Limb (tissue), 2 donors: ENCODE data around the gene PAPPA2.

ENCODE experiments used
- DNase-seq, 2 donors: peaks; one replicate each; pipeline ENCODE4 v3.0.0-alpha.2; 2016; ENCODE audit errors: extremely low spot score in 2 of 2

PAPPA2 gene

DNA sequence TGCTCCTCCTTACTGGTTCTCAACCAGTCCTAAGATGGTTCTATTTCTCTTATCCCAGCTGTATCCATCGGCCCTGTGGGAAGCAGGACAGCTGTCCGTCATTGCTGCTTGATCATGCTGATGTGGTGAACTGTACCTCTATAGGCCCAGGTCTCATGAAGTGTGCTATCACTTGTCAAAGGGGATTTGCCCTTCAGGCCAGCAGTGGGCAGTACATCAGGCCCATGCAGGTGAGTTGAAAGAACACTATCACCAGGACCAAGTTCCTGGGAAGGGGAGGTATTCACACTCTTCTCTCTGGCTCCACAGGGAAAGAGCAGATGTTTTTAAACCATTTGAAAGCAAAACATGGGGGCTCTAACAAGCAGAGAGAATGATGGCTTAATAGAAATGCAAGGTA lies 302.6 kb downstream of the PAPPA2 start:
- DNase-seq: no peak

DNA sequence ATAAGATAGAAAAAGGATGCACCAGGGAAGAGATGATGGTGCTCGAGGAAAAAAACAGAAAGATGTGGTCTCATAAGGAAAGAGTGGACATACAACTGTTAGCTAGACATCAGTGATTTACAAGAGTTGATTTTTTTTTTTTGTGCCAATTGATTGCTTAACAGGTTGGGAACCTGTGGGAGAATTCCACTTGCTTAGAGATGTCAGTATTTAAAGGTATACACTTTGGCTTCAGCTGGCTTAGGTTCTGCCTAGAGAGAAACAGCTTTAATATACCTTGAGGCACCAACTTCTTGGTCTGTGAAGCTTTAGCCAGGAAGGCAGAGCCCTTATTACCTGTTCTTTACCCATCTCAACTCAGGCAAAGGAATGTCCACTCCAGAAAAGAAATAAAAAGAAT lies 303.8 kb downstream of the PAPPA2 start:
- DNase-seq: no peak

DNA sequence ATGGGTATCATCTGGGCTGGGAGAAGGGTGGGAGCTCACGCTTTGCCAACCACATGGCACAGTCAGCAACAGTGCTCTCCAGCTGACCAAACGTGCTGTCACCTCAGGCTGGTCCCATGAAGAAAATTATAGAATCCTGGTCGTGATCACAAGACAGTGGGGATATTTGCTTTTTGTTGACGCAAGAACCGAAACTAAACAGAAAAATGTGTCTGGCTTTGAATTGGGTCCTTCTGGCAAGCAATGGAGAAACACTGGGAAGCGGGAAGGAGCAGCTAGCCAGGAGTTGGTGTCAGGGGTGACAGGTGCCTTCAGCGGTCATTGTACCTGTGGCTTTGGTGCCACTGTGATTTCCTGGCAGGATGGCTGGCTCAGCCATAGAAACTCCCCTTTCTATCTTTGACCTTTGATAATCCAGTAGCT lies 304.8 kb downstream of the PAPPA2 start:
- DNase-seq: no peak

DNA sequence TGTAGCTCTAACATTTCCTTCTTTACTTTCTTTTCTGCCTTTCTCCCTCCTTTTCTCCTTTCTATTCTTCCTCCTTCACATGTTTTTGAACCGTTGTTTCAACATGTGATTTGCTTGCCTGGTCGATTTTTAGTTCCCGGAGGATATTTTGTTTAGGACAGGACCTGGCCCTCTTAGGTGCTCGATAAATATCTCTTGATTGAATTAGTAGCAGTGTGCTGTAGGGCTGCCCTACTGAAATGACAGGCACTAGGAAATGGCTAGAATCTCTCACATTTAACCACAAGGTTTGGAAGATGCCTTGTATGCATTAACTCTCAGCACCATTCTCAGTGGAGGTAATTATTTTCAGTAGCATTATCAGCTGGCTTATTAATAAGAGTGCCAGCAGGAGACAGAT lies 305.6 kb downstream of the PAPPA2 start:
- no peak for DNase-seq

DNA sequence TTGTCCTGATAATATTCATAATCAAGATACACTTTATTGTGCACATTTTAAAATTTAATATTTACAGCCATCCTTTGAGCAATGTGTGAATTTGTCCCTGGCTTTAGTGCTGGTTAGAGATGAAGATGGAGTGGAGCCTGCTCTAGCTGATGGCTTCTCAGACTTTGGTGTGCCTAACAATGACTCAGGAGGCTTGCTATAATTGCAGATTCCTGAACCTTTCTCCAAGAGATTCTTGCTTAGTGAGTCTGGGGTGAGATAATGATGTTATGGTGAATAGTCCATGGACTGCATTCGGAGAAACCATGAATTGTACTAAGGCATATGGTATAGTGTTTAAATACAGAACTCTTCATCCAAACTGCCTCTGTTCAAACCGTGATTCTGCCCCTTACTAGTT lies 307.1 kb downstream of the PAPPA2 start:
- no peak for DNase-seq

DNA sequence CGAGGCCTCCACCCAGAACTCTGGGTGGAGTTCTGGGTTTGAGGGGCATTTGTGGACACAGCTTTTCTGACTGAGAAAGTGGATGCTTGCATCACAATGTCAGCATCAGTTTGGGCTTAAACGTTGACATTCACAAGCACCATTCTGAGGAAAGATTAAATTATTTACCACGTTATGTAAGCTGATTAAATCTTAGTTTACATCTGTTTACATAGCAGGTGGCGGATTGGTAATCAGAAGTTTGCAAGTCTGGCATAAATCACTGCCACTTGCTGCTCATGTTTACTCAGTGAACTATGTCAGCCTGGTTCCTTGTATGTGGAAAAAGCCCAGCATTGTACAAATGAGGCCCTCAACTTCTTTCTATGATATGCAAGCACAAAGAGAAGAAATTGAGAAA lies 310.1 kb downstream of the PAPPA2 start:
- DNase-seq: no peak

DNA sequence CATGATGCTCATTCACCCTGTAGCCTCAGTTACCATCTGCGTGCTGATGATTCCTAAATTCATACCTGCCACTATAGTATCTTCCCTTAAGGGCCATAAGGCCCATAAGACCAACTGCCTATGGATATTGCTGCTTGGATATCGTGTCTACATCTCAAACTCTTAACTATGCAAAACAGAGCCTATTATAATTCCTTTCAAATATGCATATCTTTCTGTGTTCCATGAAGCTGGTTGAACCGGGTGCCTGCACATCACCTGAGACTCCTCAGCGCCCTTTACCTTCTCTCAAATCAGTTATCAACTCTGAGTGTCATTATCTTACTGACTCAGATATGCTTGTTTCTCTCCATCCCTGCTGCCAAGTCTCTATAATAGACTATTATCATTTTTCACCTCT lies 311.2 kb downstream of the PAPPA2 start:
- DNase-seq: no peak

DNA sequence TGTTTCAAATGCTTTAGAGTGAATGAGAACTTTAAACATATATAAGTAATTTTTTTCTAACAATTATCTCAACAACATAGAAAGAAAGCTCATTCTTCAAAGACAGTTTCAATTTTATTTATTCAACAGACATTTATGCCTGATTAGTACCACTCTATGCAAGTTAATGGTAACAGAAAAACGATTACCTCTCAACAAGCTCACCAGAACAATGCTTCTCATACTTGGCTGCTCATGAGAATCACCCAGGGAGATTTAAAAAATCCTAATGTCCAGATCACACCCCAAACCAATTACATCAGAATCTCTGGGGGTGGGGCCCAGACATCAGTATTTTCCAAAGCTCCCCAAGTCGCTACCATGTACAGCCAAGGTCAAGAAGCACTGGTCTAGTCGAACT lies 312.4 kb downstream of the PAPPA2 start:
- no peak for DNase-seq

DNA sequence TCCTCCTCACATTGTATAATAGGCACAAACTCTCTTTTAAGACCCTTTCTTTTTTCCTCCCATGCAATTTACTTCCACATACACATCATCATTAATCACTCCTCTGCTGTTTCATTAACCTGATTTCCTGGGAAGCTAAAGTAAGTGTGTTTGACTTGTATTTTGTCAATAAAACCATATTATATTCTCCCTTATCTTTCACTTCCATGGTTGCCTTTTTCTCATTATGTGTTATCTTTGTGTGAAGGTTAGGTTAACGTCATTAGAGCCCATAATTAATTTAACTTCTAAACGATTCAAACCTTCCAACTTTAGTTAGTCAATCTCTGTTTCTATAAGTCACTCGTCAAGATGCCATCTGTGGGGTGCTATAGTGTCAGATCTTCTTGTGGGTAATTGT lies 313.0 kb downstream of the PAPPA2 start:
- DNase-seq: no peak

DNA sequence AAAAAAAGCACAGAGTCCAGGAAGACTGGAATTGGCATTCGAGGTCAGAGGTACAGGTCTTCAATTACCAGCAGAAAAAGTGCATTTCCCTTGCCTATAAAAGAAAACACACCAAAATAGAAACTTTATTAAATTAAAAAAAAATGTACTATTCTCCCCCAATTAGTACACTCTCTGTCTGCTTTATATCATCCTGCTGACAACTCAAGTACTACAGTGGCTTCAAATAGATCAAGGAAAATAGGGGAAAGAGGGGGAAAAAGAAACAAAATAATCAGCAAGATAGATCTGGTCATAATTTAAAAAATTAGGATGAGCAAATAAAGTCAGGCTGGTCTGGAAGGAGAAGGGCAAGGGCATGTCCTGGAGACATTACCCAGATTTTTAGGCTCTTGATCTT lies 315.1 kb downstream of the PAPPA2 start:
- no peak for DNase-seq

DNA sequence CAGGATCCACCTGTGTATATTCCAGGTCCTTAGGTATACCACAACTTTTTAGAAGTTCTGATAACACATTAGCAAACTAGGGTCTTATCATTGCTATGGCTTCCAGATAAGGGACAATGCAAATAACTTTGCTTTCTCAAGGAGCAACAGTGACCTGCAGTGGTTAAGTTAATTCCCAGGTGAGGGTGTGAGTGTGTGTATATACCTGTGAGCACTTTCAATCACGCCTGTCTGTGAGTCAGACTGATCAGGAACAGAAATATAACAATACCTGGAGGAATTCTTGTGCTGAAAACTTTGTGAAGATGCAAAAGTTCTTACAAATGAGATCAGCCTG lies 317.0 kb downstream of the PAPPA2 start:
- DNase-seq: no peak

DNA sequence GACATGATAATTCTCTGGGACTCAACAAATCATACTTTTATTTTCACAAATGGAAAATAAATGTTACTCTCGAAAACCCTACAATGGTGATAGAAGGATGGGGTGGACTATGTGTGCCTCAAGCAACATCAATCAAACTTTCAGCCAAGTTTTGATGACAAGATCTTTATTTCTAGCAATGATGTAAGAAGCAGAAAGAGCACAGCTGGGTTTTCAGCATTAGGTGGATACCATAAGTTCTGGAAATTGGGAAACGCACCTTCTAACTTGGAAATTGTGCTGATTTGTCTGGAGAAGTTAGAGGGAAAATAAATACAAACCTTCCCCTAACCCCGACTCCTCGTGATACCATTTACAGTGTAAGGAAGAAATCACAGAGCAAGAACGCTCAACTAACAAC lies 320.3 kb downstream of the PAPPA2 start:
- no peak for DNase-seq

DNA sequence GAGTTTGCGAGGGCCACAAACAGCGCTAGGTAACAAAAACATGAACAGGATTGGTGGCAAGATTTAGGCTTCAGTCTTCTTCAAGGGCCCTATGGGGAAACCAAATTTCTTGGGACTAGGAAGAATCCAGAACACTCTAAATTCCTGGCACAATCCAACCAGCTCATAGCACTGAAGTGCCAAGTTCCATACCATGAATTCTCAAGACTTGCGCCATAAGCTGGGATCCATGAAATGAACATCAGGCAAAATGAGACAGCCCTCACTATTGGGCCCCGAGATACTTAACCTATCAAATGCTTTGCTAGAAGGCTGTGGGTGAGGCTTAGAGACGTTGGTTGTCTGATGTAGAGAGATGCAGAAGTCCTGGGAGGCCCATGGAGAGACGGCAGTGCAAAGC lies 322.1 kb downstream of the PAPPA2 start:
- no peak for DNase-seq

DNA sequence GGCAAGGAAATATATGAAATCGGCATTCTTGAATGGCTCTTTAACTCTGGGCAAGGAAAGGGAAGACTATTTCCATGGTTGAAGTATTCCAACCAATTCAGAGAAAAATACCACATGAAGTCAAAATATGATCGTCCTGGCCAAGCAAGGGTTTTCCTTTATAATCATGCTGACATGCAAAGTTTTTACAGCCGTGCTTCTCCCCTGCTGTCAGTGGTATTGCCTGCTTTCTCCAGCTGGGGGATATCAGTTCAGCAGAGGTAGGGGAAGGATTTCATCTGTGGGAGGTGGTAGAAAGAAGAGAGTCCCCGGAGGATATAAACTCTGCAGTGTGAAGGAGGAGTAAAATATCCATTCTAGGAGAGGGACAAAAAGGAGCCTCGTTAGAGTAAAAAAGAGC lies 322.8 kb downstream of the PAPPA2 start:
- DNase-seq: peak in 1 of 2 donors; percentile 27

DNA sequence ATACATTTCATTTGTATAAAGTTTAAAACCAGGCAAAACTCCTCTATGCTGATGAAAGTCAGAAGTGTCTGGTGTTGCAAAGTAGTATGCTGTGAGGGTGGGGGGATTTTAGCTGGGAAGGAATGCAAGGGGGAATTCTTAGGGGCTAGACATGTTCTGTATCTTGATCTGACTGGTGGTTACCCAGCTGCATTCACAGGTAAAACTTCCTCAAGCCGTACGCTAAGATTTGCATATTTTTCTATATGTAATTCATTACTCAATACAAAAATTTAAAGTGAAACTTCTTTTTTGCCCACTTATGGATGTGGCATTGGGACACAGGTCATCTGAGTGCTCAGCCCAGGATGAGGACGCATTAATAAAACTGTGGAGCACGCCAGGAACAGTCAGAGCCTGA lies 323.3 kb downstream of the PAPPA2 start:
- DNase-seq: no peak

DNA sequence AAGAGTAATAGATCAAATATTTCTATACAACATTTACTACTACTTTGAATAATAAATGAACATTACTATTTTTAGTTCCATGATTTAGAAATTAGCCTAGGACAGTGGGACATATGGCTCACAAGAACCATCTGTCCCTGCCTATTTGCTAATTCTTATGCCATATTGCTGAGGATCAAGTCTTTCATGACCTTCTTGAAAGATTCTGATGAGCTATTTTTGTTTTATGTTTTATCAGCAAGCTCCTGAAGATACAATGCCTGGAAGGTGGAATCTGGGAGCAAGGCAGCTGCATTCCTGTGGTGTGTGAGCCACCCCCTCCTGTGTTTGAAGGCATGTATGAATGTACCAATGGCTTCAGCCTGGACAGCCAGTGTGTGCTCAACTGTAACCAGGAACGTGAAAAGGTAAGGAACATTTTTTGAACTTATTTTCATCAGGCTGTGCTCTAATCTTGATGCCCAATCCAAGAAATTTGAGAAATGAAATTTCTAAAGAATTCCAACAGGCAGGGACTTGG lies 326.7 kb downstream of the PAPPA2 start:
- DNase-seq: no peak

DNA sequence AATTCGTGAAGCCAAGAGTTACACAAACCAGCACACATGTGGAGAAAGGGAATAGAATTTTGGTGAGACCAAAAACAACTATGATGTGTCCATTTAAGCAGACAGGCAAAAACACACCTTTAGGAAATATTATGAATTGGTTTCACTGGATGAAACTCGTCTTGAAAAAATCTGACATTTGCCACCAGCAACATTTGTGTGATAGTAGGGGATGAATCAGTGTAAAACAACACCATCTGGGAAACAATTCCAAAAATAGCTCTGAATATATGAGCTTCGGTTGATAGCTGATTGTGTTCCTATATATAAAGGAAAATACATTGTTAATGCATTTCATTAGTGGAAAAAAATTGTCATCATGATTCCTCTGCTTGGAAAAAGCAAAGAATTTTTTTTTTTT lies 327.8 kb downstream of the PAPPA2 start:
- DNase-seq: no peak

DNA sequence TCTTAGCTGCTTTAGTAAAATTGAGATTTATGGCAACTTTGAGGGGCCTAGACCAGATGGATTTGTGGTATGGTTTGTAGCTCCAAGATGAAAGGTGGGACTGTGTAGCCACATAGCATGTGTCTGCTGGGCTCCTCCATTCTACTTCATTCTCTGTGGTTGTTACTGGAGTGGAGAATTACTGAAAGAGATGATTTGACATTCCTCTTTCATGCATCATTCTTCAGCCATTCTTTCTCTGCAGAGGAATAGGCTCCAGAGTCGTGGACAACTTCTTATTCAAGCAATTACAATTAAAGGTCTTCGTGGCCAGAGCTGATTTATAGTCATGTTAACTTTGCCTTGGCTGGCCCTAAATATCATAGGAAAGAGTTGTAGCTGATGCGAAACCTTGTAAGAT lies 328.9 kb downstream of the PAPPA2 start:
- no peak for DNase-seq

DNA sequence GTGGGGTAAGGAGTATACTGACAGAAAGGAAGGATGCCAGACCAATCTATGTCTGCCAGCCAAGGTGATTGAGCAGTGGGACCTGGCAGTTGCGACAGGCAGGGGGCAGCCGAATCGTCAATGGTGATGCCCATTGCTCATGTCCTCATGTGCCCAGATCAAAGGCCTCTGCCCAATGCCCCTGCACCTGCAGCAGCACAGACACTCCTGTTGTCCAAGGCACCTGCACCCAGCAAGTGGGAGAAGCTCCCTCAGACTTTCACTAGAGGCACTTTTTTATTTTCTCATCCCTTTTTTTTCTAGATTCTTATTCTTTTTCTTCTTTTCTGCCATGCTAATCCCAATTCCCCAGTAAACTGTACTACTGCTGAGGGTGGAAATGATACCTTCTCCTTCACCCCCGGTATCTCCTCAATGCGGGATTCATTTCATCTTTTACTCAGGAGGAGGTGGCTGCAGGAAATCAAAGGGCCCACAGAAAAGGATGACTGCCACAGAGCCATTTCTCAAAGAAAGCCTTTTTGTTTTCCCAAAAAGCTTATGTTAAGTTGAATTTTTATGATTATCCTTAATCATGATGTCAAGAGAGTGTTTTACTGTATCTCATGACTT lies 332.0 kb downstream of the PAPPA2 start:
- no peak for DNase-seq

DNA sequence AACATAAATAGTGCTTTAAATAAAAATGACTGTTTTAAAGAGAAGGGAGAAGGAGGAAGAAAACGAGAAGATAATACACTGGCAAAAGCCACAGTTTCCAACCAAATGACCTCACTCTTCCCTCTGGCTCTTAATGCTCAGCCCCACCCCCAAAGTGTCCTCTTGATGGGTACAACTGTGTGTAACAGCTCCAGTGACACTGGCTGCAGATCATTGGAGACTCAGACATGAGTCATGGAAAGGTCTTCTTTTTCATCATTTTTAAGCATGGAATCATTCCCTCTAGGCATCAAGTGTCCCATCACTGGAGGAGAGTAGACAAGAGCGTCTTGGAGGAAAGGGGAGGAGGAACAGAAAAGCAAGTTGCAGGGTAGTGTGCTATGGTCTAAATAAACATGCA lies 333.0 kb downstream of the PAPPA2 start:
- no peak for DNase-seq

DNA sequence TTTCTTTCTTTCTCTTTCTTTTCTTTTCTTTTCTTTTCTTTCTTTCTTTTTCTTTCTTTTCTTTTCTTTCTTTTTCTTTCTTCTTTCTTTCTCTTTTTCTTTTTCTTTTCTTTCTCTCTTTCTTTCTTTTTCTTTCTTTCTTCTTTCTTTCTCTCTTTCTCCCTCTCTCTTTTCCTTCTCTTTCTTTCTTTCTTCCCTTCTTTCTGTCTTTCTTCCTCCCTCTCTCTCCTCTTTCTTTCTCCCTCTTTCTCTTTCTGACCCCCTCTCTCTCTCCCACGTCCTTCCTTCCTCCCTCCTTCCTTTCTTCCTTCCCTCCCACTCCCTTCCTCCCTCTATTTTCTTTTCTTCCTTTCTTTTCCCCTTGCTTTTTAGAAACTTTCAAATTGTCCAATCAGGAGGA lies 333.6 kb downstream of the PAPPA2 start:
- no peak for DNase-seq

DNA sequence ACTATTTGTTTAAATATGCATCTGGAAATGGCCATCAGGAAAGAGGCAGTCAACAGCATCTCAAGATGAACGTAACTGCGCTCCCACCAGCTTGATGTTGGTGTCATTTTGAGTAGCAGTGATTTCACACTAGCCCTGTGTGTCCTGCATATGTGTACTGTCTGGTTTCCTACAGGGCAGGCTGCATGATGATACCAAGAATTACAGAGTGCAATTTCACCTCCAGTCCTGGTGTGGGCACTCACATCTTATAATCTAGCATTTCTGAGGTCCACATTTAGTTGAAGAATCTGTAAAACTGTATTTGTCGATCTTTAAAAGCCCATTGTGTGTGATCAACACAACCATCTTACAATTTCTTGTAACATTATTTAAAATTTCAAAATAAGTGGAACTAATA lies 336.4 kb downstream of the PAPPA2 start:
- DNase-seq: no peak

DNA sequence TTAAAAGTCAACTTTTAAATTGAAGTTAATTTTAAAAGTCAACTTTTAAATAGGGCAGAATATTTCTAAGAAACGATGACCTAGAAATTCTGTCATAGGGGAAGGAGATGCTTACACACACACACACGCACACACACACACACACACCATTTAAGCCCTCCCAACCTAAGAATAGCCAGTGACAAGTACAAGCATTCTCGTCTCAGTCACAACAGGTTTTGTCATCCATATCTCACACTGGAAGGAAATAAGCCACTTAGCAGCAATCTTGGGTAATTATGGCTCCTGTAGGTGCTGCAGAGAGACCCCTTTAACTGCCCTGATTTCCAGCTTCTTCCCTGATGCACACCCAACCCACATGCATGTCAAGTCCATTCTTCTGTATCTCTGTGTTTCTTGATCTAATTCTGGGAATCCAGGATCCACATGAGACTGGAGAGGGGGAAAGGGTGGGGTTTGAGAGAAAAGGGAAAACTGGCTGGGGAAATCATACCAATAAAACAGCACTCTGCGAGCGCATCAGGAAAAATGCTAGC lies 338.1 kb downstream of the PAPPA2 start:
- no peak for DNase-seq

DNA sequence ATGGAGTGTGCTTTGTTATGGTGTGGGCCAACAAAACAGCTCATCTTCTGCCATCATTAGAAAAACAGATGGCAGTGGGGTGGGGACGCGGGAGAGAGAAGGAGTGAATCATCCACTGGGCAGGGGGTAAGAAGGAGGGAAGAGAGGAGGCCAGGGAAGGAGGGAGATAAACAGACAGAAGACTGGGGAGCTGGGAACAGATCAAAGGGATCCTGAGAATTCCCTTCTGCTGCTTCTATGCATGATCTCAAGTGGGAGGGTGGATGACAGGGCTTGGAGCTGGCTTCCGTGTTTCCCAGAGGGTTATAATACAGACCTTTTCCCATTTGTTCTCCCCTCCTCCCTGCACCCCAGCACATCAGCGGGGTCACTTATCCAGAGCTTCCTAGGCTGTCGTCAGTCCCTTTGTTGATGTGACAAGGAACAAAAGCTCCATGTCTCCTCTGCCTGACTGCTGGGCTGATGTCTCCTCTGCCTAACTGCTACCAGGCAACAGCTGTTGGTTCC lies 338.6 kb downstream of the PAPPA2 start:
- DNase-seq: peak in 1 of 2 donors; percentile 53
